HT1080 (cell line): Measurements from ENCODE around the gene CEP112. TPM values are rescaled to one million over a fixed set of nuclear protein-coding genes. Genes with fewer than 3 reads are reported as not detected.

Experiments used
- DNase-seq: peaks from one replicate; pipeline ENCODE4 v3.0.0-alpha.2; 2015; ENCODE audit warnings: low read depth
- total RNA-seq: library from RNA; depleted of rRNA; stranded (reverse); fragments of >200 nt; shearing (Covaris generic); gene quantifications from 2 replicates; pipeline ENCODE4 v1.2.3, GENCODE V29; 2014; rRNA removed

Gene CEP112
- total RNA-seq, 1 experiment from 2014 or later: 2.5 TPM

DNA sequence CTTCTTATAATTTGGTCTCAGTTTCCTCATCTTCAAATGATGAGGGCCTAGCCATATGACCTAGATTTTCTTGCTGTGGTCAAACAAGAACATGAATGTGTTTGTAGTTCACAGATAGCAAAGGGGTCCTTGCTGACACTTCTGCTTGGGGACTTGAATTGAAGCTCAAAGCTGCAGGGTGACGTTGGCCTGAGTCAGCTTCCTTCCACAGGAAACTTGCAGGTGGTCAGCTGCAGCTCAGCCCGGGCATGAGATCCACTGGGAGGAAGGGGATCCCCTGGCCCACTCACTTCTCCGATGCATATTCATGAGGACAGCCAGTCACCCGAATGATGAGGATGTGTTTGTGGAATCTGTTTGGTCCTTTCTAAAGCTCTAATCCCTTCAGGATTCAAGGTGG is 587.9 kb downstream of the CEP112 start:
- DNase-seq: peak; percentile 87

DNA sequence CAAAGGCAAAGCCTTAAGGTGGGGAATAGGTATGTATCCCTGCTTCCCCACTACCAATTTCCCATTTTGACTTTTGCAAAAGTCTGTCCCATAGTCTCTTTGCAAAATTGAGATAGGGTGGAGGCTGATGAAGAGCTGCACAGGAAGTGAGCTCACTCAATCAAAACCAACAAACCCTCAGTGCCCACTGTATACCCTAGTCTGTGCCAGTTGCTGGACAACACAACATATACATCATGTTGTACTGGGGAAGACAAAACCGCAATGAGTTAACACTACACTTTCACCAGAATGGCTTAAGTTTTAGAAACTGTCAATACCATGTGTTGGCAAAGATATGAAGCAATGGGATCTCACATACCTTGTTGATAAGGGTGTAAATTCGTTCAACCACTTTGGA is 590.1 kb downstream of the CEP112 start:
- DNase-seq: peak; percentile 61

DNA sequence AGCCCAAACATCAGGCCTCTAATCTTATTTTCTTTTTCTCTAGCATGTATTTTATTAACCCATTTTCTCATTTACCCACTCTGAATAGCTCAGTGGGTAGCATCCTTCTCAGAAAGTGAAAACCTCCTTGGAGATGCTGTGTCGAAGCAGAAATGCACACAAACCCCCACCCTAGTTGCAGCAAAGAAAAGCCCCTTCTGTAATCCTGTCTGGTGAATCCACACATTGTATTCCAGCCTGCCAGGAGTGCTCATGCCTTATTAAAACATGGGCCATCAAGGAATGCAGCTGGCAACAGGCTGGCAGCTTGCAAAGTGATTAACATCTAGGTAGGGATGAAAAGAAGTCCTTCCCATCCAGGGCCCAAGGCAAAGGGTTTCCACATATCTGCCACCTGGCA is 590.8 kb downstream of the CEP112 start:
- no peak for DNase-seq

DNA sequence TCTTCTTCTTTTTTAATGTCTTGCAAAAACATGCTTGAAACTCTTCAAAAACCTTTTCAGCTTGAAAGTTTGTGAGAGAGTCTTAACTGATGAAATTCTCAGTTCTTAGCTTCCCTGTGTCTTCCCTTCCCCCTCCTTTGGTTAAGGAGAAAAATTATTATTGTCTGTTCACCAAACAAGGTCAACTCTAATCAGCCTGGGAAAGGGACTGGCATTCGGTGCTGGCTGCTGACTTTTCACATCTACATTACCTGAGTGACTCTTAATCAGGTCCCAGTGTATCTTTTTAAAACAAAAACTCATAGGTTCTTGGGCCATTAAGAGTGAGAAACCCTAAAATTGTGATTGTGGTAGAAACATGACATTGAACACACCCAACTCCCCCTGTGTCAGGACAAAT is 591.4 kb downstream of the CEP112 start:
- no peak for DNase-seq

DNA sequence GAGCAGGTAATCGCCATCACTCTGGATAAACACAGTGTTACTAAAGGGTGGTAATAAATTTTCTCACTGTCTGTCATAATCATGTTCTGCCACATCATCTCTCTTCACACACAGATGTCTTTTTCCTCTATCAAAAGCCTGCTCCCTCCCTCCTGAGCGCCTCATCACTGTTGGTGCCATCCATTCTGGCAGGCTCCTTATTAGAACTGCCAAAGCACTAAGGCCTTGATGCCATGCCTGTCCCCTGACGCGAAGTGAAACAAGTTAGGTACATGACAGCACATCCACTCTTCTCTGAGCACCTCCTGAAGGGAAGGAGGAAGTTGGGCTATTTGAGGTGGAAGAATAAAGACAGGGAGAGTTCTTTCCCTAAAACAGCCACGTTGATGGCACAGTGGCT is 592.3 kb downstream of the CEP112 start:
- DNase-seq: no peak

DNA sequence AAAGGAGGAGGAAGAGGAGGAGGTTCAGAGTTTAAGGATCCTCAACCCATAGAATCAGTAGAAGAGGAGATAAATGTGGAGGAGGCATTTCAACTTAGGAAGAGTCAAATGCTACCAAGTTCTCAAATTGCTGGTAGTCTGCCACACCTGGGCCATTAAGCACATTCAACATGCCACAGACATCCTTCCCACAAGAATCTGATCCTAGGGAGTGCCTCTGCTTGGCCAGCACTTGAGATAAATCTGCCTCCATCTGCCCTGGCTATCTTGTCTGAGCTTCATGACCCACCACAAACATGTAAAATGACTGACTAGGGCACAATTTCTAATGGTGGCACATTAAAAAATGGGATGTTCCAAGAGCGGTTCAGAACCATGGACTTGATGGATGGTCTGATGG is 593.2 kb downstream of the CEP112 start:
- no peak for DNase-seq

DNA sequence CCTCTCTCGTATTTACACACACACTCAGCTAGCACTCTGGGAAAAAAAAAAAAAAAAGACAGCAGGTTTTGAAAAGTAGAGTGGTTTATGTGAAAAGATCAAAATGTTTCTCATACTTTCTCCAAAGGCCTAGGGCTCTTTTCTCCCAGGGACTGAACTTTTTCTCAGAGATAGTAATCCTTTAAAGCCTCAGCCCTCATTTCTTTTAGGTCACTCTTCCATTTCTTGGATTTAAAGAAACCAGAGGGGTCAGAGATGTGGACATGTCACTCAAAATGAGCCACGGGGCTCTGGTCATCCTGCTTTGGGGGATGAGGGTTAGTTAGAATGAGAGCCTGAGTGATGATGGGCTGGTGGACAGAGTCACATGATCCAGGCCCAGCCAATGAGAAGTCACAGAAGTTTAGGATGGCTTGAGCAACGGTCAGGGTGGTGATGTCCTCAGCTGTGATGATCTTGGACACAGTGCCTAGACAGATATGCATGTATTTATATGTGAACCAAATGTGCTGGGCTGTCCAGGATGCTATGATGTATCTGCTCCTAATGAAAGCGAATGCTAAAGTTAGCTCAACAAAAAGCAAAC is 596.8 kb downstream of the CEP112 start:
- no peak for DNase-seq

DNA sequence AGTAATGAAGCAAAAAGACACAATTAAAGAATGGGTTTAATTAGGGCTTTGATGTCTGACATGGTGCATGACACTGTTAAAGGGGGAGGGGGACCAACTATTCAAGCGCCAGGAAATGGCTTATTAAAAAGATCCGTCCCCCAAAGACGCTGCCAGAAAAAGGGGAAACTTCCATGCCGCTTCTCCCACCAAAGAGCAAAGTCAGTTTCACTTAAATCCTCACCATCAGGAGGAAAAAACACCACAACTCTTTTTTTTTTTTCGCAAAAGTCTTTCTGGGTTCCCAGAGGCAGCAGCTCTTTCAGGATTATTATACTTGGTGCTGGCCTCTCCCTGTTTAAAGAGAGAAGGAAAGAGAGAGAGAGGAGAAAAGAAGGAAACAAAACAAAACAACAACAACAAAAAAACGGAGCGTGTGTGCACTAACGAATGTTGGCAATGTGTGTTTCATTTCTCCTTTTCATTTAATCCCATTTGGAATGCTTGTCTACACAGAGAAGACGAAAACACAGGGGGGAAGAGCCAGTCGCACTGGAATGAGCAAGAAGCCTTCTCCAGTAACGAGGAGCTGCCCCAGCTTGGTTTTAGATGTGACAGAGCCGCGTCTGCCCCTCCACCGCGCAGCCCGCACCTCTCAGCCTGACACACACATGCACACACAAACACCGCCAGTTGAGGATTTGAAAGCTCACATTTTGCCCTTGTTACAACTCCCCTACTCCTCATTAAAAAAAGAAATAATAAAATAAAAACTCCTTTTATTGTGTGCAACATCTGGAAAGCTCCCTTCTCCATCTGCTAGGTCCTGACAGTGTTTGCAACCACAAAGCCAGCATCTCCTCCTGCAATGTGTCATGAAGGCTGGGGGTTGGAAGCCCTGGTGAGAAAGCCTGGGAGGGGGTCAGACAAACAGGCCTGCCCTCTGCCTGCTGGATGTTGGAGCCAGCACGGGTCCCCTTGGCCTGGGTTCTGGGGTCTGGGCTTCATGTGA is 597.8 kb downstream of the CEP112 start:
- DNase-seq: no peak

DNA sequence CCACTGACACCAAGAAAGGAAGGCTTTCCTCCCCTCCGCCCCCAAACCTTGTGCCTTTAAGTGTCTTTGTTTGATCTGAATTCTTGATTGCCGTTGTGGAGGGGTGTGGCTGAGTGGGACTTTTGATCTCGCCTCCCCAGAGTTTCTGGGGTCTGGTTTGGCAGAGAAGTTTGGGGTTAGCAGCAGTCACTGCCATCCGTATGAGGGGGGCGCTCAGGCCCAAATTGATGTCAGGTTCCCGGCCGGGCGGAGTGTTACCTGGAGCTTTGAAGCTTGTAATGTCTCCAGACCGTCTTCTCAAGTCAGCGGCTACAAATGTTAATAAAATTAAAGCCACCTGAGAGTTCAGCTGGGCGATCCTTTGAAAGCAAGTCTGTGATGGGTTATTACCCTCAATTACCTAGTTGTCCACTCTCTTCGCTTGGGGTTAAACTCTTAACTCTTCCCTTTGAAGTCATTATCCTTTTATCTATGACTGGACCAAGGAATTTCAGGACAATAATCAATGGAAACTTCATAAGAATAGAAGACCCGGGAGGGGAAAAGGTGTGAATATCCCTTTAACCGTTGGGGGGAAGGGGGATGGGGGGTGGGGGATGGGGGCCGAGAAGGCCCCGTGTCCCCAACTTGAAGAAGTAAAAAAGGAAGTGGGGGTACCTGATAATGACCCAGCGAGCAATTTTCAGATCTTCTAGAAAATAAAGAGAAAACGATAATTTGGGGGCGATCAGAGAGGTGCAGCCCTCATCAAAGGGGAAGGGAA is 598.7 kb downstream of the CEP112 start:
- no peak for DNase-seq

DNA sequence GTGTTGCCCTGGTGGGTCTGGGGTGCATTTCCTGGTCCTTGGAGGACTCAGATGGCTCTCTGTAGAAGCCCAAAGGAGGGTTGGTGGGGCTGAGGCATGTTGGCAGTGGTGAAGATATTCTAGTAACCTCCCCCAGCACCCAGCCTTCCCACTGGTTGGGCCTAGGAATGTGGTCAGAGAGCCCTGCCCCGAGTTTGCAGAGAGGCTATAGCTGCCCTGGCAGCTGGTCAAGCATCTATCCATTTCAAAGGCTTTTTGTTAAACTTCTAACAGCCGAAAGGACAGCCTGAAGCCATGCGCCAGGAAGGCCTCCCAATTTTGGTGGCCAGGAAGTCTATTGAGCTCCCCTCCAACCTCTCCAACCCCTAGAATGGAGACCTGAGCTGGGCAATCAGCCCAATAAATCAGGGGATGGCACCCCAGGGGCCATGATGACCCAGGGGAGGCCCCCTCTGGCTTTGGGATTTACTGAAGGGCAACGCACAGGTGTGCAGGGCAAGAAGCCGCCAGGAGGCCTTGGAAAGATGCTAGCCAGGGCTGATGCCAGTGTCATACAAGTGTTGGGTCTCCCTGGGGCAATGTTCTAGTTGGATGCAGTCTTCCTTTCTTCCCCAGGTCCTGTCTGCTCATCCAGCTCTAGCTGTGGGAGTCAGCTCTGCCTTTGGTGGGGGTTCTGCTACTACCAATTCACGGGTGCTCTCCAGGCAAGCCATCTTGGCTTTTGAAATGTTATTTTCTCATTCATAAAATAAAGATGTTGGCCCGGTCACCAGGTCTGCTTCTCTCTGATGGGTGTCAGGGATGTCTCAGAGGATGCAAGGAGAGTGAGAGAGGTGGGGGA is 599.6 kb downstream of the CEP112 start:
- no peak for DNase-seq

DNA sequence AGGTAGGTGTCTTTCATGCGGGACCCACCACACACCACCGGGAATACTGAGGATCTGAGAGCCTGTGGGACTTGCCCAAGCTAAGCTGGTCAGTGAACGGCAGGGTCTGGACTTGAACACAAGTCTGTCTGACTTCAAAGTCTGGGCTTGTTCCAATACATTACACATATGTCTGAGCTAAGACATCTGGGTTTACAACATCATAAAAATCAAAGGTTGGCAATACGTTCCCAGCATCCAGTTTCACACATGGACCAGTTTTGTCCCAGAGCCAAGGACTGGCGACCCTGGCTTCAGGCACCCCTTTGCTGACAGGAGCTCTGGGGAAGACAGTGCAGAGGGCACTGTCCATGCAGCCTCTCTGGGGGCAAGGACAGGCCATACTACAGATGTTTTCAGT is 602.6 kb downstream of the CEP112 start:
- no peak for DNase-seq

DNA sequence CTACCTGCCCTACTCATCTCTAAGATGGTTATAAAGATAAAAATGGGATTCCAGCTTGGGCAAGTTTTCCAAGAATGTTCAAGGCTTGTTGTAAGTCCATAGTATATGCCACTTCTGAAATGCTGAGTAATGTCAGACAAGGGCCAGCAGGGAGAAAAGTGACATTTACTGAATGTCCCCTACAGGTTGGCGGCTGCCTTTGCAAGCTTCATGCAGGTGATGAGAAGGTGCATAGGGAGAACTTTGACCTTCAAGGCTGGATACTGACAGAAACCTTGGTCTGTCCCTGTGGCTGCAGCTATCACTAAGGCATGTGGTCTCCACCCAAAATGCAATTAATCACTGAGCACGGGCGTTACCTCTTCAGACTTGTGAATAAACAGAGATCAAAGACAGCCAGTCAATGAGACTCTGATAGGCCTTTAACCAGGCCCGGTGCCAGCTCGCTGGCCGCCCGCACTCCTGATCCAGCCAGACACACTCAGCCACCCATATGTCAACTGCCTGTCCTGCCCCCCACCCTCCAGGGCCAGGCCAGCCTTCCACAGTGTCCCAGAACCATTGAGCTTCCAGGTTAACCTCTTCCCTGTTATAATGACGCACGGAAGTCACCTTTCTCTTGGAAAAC is 603.6 kb downstream of the CEP112 start:
- no peak for DNase-seq

DNA sequence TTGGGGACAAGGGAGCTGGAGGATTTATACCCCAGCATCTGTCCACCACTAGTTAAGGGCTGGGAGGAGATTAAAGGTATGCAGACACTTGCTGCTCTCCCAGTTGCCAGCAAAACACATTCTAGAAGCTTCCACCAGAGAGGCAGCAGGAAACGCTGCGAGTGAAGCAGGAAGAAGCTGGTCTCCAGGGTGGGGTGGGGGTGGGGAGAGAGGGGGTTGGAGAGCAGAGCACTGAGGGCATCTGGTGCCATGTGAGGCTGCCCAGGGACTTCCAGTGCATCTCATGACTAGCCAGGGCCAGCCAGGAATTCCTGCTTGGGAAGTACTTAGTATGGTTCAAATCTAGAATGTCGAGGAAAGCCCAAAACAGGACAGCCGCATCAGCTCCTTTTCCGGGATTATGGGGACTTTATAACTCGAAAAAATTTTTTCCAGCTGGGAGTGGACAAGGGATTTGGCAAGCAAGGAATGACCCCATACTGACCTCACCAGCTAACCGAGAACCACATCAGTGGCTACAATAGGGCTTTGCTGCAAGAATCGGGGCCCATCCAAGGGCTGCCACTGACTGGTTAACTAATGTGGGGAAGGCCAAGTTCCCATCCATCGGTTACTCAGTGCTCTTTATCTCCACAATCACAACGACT is 604.3 kb downstream of the CEP112 start:
- DNase-seq: no peak

DNA sequence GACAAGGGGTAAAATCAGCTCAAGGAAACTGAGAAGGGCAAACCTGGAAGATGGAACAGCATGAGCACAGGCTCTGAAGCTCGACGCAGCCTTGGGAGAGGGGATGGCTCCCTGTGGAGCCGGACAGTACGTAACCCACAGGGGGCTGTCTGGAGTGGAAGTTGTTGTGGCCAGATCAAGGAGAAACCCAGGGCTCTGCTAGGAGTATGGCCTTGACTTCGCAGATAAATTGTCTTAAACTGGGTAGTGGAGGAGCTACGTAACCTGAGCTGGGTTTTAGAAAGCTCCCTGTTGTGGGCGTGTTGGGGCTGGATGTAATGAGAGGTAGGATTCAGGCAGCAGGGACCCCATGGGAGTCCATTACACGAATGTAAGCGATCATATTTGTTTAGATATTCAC is 605.0 kb downstream of the CEP112 start:
- no peak for DNase-seq

Other genes starting within 250 kb of the CEP112 start
- gene APOH, start 37.3 kb upstream of the CEP112 start, total RNA-seq: not detected in 2 replicates
- 16.2 and 24.1 TPM in 2 replicates for gene PRKCA, start 110.5 kb upstream of the CEP112 start, total RNA-seq